ENCODE data around the gene SH3D21.

The SH3D21 gene

DNA sequence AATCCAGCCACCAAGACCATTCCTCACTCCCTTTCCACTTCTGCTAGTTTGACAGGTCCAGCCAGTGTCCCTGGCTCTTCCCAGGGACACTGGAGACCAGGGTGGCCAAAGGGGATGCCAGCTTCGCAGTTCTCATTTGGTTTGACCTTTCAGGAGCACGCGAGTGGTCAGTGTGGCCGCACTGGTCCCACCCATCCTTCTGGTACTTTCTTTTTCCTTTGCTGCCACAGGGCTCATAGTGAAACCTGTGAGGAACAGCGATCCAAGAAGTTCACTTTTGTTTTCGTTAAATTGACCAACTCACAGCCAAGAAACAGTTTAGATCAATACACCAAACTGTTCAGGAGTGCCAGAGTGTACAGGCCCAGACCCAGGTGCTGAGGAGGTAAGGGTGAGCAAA is 31.7 kb downstream of the SH3D21 start:
- no peak for DNase-seq

DNA sequence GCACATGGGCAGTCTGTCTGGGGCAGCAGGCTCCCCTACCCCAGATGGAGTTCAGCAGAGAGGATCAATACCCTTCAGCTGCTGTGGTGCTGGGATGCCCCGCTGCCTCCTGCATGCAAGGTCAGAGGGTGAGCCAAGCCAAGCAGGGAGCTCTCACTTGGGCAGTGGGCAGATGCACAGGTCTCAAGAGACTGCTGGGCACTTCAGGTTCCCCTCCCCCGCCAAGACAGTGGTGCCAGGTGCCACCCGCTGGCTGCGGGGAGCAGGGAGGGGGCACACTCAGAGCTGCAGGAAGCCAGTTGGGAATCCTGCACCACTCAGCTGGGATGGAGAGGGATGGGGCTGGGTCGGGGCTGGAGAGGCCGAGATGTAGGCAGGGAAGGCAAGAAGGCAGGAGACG is 33.0 kb downstream of the SH3D21 start:
- no peak for DNase-seq

DNA sequence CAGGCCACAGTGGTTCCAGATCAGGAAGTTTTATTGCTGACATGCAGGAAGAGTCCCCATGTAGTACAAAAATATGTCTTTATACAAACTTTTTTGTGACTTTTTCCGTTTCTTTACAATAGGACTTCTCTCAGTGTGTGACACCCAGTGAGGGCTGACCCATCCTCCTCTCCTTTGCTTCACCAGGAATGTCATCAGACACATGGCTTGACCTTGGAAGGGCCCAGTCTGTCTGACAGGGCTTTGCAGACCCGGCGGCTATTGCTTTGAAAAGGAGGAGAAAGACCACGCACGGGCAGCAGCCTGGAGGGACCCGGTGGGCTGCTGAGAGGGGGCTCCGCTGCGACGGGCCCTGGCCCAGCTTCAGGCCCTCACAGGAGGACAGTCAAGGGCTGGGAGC is 33.4 kb downstream of the SH3D21 start:
- no peak for DNase-seq

DNA sequence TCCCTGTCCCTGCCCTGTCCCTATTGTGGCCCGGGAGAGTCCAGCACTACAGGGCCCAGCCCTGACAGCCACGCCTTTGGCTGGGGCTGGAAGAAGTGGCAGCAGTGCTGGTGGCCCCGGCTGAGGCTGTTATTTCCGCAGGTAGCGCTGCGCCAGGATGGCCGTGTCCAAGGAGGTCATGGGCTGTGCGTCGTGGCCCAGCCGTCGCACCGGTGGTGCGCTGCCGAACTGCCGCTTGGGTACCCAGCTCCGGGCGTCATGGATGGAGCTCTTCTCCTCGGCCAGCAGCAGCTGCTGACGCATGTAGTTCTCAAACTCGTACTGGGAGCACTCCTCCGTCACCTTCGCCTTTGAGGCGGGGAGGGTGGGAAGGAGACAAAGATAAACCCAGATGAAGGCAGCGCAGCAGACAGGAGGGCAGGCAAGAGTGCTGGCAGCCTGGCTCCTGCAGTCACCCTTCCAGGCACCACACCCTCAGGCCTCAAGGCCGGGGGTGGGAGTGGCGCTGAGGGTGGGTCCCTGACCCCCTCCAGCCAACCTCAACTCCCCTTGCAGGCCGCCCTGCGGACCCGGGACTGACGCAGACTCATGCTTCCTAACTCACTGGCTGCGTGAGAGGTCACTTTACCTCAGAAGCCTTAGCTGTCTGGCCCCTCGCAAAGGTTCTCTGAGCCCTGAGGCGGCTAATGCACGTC is 35.6 kb downstream of the SH3D21 start:
- DNase-seq: no peak

DNA sequence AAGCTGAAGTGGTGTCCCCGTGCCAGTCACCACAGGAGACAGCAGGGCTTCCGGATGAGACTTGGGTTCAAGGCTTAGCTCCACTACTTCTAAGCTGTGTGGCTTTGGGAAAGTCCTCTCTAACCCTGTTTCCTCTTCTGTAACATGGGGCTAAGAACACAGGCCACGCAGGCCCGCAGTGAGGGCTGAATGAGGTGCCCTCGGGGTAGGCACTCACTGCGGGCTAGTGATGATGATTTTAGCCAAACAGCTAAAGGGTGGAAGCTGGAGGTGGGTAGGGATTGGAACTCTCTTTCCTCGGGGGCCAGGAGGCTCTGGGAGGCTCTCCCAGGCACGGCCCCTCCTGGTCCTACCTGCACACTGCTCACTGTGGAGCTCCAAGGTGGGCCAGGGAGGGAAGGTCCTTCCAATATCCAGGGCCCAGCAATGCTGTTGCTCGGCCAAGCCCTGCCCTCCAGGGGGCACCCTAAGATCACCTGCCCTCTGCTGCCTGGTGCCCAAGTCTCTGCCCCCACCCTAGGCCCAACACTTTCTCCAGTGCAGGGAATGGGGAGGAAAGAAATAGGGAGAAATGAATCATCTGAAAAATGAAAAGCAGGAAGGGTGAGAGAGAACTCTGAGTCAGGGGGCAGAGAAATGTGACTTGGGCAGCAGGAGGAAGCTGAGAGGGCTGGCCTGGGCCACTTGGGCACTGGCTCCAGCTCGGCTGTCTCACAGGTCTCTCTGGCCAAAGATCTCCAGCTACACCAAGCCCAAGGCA is 36.4 kb downstream of the SH3D21 start:
- peak; percentile 29 for DNase-seq

DNA sequence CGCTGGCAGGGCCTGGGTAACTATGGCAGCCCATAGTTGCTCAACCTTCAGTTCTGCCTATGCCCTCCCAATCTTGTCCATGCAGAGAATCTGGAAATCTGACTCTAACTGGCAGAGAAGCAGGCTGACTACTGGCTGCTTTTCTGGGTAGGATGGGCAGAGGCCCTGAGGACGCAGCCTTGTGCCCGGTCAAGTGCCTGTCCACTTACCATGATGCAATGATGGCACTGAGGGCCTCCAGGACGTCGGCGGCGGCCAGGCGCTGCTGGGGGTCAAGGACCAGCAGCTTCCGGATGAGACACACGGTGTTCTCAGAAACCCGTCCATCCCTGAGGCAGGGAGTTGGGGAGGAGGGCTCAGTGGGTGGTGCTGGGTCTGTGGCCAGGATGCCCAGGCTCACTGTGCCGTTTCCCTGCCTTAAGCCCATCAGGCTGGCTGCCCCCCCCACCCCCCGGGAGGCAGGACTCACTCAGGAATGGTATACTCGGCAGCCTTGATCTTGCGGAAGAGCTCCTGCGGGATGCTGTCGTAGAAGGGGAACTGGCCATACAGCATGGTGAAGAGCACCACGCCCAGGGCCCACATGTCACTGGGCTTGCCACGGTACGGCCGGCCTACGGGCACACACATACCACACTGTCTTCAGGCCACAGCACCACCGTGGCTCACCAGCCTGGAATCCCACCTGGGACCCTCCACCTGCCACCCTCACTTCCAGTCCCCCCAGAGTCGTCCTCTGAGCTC is 37.7 kb downstream of the SH3D21 start:
- no peak for DNase-seq

DNA sequence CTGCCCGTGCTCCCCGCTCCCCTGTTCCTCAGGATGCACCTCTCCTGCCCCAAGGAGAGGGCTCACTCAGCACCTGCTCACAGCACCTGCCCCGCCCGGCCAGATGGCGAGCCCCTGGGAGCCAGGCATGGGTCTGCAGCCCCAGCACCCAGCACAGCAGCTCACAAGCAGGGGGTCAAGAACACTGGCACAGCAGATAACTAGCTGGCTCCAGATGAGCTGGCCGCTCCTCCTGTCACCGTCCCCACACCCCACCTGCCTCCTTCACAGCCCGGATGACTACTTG is 38.2 kb downstream of the SH3D21 start:
- no peak for DNase-seq

DNA sequence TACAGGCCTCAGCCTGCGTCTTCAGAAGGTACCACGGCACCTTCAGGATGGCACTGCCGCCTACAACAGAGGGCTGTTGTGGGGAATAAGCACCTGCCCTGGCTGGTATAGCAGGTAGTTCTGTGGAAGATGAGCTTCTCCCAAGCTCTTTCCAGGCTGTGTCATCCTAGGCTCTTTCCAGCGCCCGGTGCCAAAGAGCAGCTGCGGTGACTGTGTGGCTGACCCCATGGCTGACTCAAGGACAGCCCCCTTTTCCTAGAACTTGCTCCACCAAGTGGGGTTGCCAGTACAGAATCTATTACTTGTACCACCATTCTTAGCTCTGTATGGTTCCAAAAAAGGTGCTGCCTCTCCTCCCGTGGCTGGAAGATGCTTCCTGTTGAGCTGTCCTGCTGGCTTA is 39.2 kb downstream of the SH3D21 start:
- DNase-seq: no peak

DNA sequence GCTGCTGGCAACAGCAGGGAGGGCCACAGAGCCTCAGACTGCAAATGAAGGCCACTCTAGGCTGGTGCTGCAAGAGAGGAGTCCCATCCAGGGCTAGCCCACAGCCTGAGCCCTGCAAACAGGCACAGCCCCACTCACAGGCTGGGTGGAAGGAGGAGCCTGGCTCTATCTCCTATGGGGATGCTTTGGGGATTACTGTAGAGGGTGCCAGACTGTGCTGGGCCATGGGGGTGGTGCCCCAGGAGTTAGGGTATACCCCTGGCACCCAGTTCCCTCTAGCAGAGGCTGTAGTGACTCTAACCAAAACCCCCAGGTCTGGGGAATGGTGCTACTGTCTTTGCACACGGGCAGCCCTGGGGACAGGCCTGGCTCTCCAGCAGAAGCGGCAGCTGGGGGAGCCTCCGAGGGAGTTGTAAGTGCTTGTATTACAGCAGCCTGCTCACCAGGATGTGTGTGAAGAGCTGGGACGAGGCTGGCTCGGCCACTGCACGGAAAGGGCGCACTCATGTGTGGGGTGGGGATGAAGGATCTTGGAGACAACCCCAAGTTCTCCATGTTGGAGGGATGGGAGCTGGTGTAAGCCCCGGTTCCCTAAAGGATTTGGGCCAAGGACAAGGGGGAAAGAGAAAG is 40.7 kb downstream of the SH3D21 start:
- DNase-seq: no peak

DNA sequence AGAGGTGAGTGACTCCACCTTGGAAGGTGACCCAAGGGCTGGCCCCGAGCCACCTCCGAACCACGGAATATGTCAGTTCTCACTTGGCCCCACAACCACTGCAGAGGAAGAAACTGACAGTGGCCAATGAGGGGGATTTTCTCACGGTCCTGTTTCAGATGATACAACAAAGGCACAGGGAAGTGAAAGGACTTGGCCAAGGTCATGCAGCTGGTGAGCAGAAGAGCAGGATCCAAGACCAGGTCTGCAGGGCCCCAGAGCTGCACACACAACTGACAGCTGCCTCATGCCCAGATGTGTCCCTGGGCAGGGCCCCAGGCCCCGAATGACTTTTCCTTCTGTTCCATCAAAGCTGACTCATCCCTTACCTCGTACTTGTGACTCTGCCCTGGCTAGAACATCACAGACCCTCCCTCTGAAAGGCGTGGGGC is 43.1 kb downstream of the SH3D21 start:
- no peak for DNase-seq

DNA sequence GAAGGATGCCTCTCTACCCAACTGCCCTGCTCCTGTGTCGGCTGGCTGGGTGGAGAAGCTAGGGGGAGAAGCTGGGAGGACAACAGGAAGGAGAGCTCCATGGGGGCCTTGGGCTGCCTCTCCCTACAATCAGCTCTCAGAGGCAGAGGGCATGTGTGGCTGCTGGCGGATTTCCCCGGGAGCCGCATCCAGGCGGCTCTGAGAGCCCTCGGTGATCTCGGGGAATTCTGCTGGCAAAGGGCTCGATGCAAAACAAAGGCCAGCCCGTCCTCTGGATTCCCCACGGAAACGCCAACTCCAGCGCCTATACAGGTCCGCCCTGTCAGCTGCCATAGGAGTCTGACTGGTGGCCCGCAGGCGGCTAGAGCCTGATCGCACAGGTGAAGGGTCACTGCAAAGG is 43.7 kb downstream of the SH3D21 start:
- DNase-seq: no peak

DNA sequence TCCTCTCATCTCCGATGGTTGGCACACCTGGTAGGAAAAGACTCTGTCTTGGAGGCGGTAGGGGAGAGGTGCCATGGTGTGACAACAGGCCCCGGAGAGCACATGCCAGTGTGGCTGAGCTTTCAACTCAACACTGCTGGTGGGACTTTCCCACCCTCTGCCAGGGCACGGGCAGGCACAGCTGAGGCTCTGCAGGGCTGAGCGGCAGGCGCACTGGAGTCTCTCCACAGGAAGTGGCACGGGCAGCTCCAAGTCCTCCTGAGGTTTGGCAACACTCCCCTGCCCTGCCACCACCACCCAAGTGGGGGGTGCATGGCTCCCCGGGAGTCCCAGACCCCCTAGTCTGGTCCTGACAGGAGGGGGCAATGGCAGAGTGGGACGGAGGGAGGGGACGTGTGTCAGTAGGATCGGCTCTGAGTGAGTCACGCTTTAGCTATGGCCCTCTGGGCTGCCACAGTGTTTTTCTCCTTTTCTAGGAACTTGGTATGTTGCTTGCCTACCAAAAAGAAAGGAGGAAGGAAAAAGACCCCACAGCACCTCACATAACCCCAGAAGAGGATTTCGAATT is 44.6 kb downstream of the SH3D21 start:
- no peak for DNase-seq

DNA sequence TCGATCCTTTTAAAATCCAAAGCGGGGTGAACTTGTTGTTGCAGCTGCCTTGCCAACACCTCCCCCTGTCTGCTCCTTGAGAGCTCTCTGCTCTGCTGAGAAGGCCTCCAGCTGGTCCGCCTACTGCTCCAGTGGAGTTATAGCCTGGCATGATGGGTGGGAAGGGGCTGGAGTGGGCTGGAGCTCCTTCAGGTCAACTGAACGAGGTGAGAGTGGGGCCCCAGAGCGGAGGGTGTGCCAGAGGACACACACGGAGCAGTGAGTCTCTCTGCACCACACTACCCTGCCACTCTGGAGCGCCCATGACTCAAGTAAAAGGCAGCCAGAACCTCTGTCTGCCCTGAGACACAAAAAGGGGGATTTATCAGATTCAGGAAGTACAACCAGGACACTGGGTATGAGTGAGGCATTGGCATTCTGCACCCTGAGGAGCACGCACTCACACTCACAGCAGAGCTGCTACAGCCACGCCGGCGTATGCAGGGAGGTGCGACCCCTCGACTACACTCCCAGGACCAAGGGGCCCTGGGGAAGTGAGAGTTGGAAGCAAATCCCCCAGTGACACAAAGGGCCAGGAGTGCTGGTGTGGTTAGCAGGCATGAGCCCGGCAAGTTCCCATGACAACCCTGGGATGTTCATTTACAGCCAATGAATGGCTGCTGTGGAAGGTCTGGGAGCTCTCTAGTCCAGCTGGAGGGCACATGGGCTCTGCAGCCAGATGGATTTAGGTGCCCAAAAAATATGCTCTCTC is 45.2 kb downstream of the SH3D21 start:
- peak; percentile 82 for DNase-seq

DNA sequence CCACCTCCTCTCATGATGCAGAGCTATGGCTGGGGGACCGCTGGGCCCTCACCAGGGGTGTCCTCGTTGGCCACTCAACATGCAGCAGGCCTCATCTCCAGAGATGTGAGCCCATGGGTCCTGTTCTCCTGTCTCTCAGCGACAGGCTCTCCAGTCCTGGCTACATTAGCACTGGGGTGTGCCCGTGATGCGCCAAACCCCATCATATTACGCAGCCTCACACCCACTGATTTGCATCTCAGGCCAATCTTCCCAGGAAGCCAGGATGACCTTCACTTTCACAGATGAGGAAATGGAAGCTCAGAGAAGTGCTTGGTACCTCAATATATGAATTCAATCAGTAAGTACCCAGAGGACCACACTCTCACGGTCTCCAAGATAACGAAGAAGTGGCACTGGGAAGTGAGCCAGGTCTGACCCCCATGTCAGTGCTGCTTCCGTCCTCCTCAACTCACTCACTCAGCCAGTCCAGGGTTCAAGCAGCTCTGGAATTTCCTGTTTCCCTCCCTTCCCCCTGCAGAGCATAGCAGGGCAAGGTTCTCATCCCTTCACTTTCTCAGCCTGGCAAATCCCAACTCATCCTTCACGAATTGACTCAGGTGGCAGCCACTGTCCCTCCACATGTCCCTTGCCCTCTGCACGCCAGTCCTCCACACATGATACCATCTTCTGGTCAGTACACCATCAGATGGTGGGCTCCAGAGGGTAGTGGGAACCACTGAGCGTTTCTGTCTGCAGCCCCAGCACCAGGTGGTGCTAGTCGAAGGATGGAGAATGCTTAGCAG is 46.1 kb downstream of the SH3D21 start:
- no peak for DNase-seq

DNA sequence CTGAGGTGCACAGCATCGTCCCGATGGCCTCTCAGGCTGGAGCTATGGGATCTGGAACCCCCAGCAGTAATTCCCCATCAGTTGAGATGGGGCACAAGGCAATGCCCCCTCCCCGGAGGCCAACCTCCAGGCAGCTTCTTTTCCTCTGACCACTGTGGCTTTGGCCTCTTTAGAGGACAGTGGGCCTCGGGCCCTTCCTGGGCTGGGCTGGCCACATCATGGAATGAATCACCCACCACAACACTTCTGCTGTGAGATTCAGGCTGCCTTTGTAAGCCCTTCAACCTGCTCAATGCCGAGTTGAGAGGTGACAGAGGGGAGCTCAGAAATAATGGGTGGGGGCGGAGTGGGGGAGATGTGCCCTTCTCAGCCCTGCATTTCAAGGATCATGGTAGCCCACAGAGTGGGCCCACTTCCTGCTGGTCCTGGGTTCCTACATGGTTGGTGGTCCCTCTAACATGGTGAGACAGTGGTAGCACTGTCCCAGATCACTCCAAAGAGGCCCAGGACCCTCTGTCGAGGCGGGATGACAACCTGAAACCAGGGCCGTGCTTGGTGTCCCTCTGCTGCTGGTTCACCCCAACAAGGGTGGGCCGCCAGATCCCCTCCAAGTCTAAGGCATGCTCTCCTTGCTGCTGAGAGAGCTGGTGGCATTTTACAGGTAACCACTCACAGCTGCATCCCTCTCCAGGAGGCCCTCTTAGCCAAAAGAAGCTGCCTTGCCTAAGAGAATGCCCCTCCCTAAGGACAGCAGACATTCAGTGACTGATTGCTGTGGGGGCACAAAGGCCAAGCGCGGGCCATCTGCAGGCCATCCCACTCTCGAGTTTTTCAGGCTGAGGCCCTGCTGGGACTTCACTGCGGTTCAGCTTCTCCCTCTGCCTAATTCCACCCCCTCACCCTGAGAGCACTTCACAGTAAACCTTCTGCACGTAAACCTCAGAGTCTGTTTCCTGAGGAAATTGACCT is 47.0 kb downstream of the SH3D21 start:
- DNase-seq: no peak

DNA sequence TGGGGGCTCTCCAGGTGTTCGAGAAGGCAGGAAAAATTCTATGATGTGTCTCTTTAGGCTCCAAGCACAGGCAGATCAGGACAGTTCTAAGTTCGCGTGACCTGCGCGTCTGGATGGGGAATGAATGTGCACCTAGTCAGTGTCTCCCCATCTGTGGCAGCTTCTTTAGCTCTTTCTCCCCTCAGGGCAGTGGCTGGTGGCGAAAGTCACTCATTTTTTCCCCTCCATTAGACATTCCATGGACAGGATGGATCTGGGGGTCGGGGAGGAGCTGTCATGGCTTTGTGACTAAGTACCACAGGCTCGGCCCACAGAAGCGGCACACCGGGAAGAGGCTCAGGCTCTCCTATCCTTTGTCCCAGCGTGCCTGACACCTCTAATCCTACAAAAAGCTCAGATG is 48.3 kb downstream of the SH3D21 start:
- no peak for DNase-seq

DNA sequence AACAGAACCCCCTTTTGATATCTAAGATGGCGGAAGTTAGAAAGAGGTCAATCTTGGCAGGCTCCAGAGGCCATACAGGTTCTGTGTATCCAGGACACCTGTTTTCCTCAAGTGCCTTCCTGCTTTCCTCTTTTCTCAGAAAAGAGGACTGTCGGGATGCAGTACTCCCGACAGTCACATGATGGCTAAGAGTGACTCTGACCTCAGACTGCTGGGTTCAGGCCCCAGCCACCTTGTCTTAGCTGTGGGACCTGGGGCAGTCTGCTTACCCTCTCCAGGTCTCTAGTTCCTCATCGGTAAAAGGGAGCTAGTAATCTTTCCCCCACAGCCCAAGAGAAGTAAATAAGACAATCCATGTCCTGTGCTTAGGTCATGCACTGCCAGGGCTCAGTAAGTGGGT is 49.6 kb downstream of the SH3D21 start:
- DNase-seq: no peak

DNA sequence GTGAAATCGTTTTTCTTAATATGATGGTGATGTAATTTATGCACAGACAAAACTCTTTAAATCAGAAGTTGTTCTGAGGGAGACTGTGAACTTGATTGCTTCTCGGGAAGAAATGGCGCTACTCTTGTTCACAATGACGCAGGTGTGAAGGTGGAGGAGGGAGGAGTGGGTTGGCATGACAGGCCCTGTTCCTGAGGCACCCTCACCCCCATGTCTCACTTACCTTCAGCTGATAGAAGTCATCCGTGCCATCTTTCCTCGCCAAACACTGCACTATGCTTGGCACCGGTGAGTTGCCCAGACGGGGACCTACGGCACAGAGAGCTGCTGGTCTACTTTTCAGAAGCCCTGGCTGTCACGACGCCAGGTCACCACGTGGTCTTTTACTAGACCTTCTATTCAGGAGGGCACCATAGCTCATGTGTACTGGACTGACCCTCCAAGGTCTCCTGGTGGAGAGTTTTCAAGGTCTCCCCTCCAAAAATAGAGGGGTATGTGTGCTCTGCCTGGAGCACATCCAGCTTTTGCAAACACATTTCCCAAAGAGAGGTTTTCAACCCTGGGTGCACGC is 52.4 kb downstream of the SH3D21 start:
- no peak for DNase-seq

DNA sequence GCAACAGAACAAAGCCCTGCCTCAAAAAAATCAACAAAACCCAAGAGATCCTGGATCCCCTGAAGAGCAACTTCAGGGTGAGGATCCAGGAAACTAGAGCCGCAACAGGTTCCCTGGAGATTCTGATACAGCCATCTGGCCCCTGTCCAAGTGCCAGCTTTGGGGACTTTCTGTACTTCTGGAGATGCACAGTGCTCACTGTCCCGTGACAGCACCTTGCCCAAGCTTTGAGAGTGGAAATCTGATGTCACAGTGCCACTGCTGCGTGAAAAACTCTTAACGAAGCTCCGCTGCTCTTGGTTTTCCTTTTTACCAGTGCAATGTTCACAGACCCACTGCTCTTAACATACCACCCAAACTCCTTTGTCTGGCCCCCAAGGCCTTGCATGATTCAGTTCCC is 53.2 kb downstream of the SH3D21 start:
- DNase-seq: peak; percentile 46

DNA sequence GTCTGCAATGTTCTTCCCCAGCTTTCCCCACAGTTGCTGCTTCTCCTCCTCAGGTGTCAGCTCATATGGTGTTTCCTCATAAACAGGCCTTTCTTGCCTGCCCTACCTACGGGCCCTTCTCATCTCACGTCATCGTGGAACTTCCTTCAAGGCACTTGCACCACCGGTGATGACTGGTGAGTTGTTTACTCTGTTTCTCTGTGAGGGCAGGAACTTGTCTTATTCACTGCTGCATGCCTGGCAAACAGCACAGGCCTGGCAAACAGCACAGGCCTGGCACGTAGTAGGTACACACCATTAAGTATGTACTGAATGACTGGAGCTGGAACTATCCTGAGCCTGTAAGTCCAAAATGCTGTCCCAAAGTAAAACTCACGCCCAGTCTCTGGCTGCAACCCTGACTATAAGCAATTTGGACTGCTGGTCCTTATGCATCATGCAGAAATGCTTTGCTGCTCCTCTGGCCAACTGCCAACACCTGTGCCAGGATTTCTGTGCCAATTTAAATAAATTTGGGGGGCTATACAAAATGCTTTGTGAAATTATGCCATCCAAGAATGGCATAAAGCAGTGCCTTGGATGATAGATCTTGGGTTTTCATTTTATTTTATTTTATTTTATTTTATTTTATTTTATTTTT is 53.9 kb downstream of the SH3D21 start:
- peak; percentile 39 for DNase-seq
